GM15510 (cell line): ENCODE data around the gene PADI3.

Experiments
- POLR2A ChIP-seq: IDR thresholded peaks from 3 replicates; pipeline ENCODE4 v1.6.1; 2011; ENCODE audit warnings: borderline replicate concordance; ENCODE audit not compliant: insufficient read length; ENCODE audit errors: extremely low read depth

The PADI3 gene

GRCh38 chr1:17314491-17314971, 65.6 kb downstream of the PADI3 start:
- TF ChIP-seq POLR2A, result no peak

- TF ChIP-seq POLR2A, result no peak
These were observed 66.7 kb downstream of the PADI3 start for GRCh38 chr1:17315542-17316130.

DNA sequence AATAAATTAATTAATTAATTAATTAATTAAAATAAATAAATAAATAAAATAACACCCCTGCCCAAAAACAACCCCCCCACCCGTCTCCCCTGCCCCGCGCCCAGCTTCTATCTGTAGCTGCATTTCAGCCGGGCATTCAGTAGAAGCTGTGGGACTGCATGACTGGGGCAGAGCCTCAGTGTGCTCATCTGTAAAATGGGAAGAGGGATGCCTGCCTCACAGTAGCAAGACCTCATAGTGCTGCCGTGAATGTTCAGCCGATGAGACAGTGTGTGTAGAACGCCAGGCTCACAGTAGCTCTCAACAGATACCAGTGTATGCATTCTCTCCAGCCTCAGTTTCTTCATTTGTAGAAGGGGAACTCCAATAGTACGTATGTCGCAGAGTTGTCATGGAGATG, 67.8 kb downstream of the PADI3 start:
- TF ChIP-seq POLR2A, result no peak

- no peak for TF ChIP-seq POLR2A
These were observed 69.4 kb downstream of the PADI3 start for GRCh38 chr1:17318262-17318661.

DNA sequence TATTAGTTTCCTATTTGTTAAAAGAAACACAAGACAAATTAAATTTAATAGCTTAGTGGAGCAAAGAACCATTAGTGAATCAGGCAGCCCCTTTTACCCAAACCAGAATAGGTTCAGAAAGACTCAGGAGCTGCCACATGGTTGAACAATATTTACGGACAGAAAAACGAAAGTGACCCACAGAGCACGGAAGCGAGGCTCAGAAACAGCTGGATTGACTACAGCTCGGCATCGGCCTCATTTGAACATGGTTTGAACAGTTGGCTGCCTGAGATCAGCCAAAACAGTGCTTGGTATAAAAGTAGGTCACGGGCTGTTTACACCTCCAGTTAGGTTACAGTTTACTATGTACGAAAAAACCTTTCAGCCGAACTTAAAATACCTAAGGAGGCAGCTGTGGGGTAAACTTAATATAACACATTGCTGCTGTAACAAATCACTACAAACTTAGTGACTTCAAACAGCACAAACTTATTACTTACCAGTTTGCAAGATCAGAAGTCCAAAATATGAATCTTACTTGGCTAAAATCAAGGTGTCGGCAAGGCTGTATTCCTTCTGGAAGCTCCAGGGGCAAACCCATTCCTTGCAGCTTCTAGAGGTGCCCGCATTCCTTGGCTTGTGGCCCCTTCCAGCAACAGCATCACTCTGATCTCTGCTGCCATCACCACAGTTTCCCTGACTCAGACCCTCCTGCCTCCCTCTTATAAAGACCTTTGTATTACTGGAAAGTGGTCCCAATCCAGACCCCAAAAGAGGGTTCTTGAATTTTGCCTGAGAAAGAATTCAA, 70.9 kb downstream of the PADI3 start:
- TF ChIP-seq POLR2A, result no peak

DNA sequence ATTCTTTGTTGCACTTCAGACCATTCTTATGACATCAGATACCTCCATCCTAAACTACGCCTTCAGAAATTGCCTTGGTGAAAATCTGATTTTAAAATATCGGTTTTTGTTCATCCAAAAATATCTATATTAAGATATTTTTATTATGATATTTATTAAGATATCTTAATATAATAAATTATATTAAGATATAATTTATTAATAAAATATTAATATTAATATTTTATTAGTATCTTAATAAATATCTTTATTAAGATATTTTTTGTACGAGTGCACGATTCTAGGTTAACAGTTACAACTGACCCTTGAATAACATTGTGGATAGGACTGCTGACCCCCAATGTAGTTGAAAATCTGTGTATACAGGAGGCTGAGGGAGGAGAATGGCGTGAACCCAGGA, 80.0 kb downstream of the PADI3 start:
- TF ChIP-seq POLR2A, result no peak

DNA sequence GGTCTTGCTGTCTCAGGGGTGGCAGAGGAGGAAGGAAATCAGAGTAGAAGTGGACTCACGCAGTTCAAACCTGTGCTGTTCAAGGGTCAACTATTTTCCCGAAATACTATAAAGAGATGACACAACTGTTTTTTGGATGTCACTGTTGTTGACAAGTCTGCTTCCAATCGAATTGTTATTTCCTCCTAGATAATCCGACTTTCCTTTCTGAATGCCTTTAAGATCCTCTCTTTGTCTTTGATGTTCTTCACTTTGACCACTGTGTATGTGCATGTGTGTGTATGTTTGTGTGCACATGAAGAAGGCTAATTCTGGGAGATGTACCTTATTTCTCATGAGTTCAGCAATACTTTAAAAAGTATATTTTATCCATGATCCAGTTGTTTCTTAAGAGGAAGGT, 80.7 kb downstream of the PADI3 start:
- TF ChIP-seq POLR2A, result no peak

- TF ChIP-seq POLR2A, result no peak
These were observed 82.0 kb downstream of the PADI3 start for GRCh38 chr1:17330856-17331255.

- TF ChIP-seq POLR2A, result no peak
These were observed 84.2 kb downstream of the PADI3 start for GRCh38 chr1:17333081-17333480.
